Skin epidermis (tissue), 12 donors: ENCODE data around the gene CTLA4.

ENCODE experiments used
- H3K27ac ChIP-seq, 21 experiments: fragments of 200-600 bp; sonication (generic) in 11 of 21; one replicate each; pipeline ENCODE4 v1.5.0; 2020; ENCODE audit warnings: mild to moderate bottlenecking in 3 of 21, inconsistent platforms in 2 of 21, moderate library complexity in 2 of 21
- H3K4me3 ChIP-seq, 7 experiments: fragments of 200-600 bp; sonication (generic) in 2 of 7; one replicate each; pipeline ENCODE4 v1.5.0; 2020; ENCODE audit warnings: inconsistent platforms in 2 of 7, mild to moderate bottlenecking in 2 of 7, moderate library complexity in 1 of 7

The CTLA4 gene

GRCh38 chr2:203914546-203915182 is 47.1 kb downstream of the CTLA4 start:
- H3K4me3 ChIP-seq, result no peak overlapping the region
- H3K27ac ChIP-seq, result peak overlapping the region in 4 of 21 experiments; percentile 1 to 48 (median 22)

GRCh38 chr2:203915256-203915655 is 47.7 kb downstream of the CTLA4 start:
- Histone ChIP-seq H3K4me3 (no peak overlapping the region), H3K27ac (peak overlapping the region in 4 of 21 experiments; percentile 1 to 48 (median 22))

- Histone ChIP-seq H3K27ac (no peak overlapping the region), H3K4me3 (no peak overlapping the region)
These were observed 49.2 kb downstream of the CTLA4 start for GRCh38 chr2:203916756-203917155.

- no peak overlapping the region for H3K27ac ChIP-seq
These were observed 50.7 kb downstream of the CTLA4 start for GRCh38 chr2:203918264-203918663.

GRCh38 chr2:203918839-203919238 is 51.3 kb downstream of the CTLA4 start:
- H3K27ac ChIP-seq, result no peak overlapping the region
- no peak overlapping the region for H3K4me3 ChIP-seq

More at GRCh38 chr2:203918264-203918663, 50.7 kb downstream of the CTLA4 start:
- H3K4me3 ChIP-seq, result no peak overlapping the region
